Type B pancreatic cell (in vitro differentiated cells): ENCODE measurements around the gene RAB34. TPM values are rescaled to one million over a fixed set of nuclear protein-coding genes. Genes with fewer than 3 reads are reported as not detected.

Source experiments
- DNase-seq: peaks from one replicate; pipeline ENCODE4 v3.0.0; 2021; ENCODE audit warnings: mixed read lengths; ENCODE audit not compliant: unreplicated experiment; ENCODE audit errors: extremely low spot score
- H3K27ac Mint-ChIP-seq: 2 replicates; pipeline ENCODE4 v1.8.0; 2021; ENCODE audit warnings: mild to moderate bottlenecking, mixed read lengths
- H3K27me3 Mint-ChIP-seq: 2 replicates; pipeline ENCODE4 v1.8.0; 2021; ENCODE audit warnings: mixed read lengths
- H3K36me3 Mint-ChIP-seq: 2 replicates; pipeline ENCODE4 v1.8.0; 2021; ENCODE audit warnings: mixed read lengths
- H3K4me1 Mint-ChIP-seq: one replicate; pipeline ENCODE4 v1.8.0; 2021; ENCODE audit warnings: mixed read lengths; ENCODE audit not compliant: unreplicated experiment
- H3K4me3 Mint-ChIP-seq: 2 replicates; pipeline ENCODE4 v1.8.0; 2021; ENCODE audit warnings: mild to moderate bottlenecking, mixed read lengths
- H3K9me3 Mint-ChIP-seq: 2 replicates; pipeline ENCODE4 v1.8.0; 2021; ENCODE audit warnings: mixed read lengths
- total RNA-seq: library from RNA; stranded (reverse); gene quantifications from 2 replicates; pipeline ENCODE4 v1.2.1, GENCODE V29; 2021; ENCODE audit warnings: low replicate concordance
- TF ChIP-seq, protein P1 (sequence below): fragments of 200-600 bp; sonication (generic); conservative IDR thresholded peaks from 2 replicates; pipeline ENCODE4 v1.5.0; 2021; ENCODE audit warnings: antibody characterized with exemption, mild to moderate bottlenecking

RAB34 gene
- total RNA-seq, 1 donor from 2014 or later, result 133 TPM

GRCh38 chr17:28689011-28689410 lies 28.7 kb downstream of the RAB34 start:
- no peak for DNase-seq
- H3K27ac Mint-ChIP-seq, result no peak overlapping the region
- no peaks in the 10 kb centered on the region for H3K9me3 Mint-ChIP-seq
- TF ChIP-seq, protein P1, sequence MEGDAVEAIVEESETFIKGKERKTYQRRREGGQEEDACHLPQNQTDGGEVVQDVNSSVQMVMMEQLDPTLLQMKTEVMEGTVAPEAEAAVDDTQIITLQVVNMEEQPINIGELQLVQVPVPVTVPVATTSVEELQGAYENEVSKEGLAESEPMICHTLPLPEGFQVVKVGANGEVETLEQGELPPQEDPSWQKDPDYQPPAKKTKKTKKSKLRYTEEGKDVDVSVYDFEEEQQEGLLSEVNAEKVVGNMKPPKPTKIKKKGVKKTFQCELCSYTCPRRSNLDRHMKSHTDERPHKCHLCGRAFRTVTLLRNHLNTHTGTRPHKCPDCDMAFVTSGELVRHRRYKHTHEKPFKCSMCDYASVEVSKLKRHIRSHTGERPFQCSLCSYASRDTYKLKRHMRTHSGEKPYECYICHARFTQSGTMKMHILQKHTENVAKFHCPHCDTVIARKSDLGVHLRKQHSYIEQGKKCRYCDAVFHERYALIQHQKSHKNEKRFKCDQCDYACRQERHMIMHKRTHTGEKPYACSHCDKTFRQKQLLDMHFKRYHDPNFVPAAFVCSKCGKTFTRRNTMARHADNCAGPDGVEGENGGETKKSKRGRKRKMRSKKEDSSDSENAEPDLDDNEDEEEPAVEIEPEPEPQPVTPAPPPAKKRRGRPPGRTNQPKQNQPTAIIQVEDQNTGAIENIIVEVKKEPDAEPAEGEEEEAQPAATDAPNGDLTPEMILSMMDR, result no peak
- H3K36me3 Mint-ChIP-seq, result peaks cover 37% of the 10 kb centered on the region
- no peaks in the 10 kb centered on the region for H3K27me3 Mint-ChIP-seq
- no peak overlapping the region for H3K4me3 Mint-ChIP-seq
- H3K4me1 Mint-ChIP-seq, result no peaks in the 10 kb centered on the region

DNA sequence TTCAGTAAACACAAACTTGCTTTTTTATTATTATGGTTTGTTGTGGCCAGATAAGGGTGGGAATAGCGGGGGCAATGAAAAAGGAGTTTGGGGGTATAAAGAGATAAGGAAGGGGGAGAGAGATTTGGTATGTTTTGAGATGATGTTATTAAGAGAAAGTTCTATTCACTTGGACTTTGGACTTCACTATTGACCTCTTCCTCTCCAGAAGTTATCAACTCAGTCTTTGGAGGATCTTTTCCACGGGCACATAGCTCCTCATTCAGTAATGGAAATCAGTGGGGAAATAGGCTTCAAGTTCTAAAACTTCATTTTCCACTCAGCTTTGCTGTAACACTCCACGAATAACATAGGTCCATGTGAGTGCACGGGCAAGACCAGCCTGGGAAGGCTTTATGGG lies 29.2 kb downstream of the RAB34 start:
- Mint-ChIP-seq H3K36me3 (peaks cover 33% of the 10 kb centered on the region), H3K4me1 (no peaks in the 10 kb centered on the region), H3K4me3 (no peak overlapping the region)

DNA sequence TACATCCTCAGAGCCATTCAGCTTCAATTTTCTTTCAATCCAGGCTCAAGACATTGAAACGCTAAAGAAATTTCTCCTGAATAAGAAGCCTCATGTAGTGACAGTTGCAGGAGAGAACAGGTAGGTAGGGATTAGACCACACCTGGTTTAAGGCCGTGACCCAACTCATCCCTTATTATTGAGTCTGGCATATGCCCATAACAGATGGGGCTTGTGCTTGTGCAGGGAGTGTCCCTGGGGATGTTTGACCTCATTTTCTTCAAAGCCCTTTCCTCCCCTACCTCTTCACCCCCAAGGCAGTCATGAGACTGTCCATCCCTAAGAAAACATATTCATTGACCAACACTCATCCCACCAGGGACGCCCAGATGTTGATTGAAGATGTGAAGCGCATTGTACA lies 31.4 kb downstream of the RAB34 start:
- Mint-ChIP-seq H3K9me3 (no peaks in the 10 kb centered on the region), H3K27me3 (no peaks in the 10 kb centered on the region), H3K36me3 (peaks cover 33% of the 10 kb centered on the region), H3K4me3 (no peak overlapping the region), H3K4me1 (no peaks in the 10 kb centered on the region), H3K27ac (no peak overlapping the region)
- no peak for DNase-seq
- TF ChIP-seq, protein P1, result no peak

More for the DNA sequence above, 29.2 kb downstream of the RAB34 start:
- TF ChIP-seq, protein P1, result no peak
- Mint-ChIP-seq H3K27ac (no peak overlapping the region), H3K27me3 (no peaks in the 10 kb centered on the region), H3K9me3 (no peaks in the 10 kb centered on the region)
- no peak for DNase-seq

GRCh38 chr17:28685366-28685765 lies 32.3 kb downstream of the RAB34 start:
- peaks cover 30% of the 10 kb centered on the region for H3K36me3 Mint-ChIP-seq
- no peak for DNase-seq
- H3K27ac Mint-ChIP-seq, result no peak overlapping the region
- no peaks in the 10 kb centered on the region for H3K9me3 Mint-ChIP-seq
- TF ChIP-seq, protein P1, result no peak
- no peaks in the 10 kb centered on the region for H3K4me1 Mint-ChIP-seq
- H3K27me3 Mint-ChIP-seq, result no peaks in the 10 kb centered on the region
- H3K4me3 Mint-ChIP-seq, result no peak overlapping the region

GRCh38 chr17:28684963-28685362 lies 32.7 kb downstream of the RAB34 start:
- peaks cover 30% of the 10 kb centered on the region for H3K36me3 Mint-ChIP-seq
- H3K4me1 Mint-ChIP-seq, result no peaks in the 10 kb centered on the region
- no peaks in the 10 kb centered on the region for H3K9me3 Mint-ChIP-seq
- DNase-seq, result no peak
- H3K27me3 Mint-ChIP-seq, result no peaks in the 10 kb centered on the region
- no peak overlapping the region for H3K4me3 Mint-ChIP-seq
- no peak overlapping the region for H3K27ac Mint-ChIP-seq
- TF ChIP-seq, protein P1, result no peak

DNA sequence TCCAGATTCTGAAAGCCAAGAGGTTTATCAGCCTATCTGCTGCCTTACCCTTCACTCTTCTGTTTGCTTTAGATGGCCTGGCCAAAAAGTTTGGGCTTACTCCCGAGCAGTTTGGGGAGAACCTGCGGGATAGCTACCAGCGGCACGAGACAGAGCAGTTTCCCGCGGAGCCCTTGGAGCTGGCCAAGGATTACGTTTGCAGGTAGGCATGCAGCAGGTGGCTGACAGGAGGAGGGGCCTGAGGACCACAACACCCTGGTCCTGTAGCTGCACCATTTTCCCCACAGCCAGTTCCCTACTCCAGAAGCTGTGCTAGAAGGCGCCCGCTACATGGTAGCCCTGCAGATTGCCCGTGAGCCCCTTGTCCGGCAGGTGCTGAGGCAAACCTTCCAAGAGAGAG lies 35.0 kb downstream of the RAB34 start:
- Mint-ChIP-seq H3K4me3 (no peak overlapping the region), H3K36me3 (peaks cover 15% of the 10 kb centered on the region), H3K27ac (no peak overlapping the region), H3K9me3 (no peaks in the 10 kb centered on the region), H3K4me1 (no peaks in the 10 kb centered on the region), H3K27me3 (no peaks in the 10 kb centered on the region)
- DNase-seq, result no peak
- TF ChIP-seq, protein P1, result no peak
